ENCODE results near the gene ATP9B.
"Not testable (repeated sequence)": the region's sequence is repeated elsewhere in the genome, so short reads cannot be mapped to it uniquely, and the experiment has no call there.

ATP9B gene

DNA sequence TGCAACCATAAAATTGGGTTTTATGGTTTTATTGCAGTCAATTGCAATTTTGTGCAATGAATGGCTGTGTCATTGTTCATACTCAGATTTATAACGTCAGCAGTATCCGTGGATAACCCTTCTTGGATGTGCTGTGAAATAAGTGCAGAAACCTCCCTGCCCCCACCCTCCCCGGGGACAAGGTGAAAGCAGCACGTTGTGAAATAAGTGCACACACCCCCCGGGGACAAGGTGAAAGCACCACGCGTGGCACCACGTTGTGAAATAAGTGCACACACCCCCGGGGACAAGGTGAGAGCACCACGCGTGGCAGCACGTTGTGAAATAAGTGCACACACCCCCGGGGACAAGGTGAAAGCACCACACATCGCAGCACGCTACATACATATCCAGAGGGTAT lies 232.9 kb downstream of the ATP9B start:
- DNase-seq: no peak

DNA sequence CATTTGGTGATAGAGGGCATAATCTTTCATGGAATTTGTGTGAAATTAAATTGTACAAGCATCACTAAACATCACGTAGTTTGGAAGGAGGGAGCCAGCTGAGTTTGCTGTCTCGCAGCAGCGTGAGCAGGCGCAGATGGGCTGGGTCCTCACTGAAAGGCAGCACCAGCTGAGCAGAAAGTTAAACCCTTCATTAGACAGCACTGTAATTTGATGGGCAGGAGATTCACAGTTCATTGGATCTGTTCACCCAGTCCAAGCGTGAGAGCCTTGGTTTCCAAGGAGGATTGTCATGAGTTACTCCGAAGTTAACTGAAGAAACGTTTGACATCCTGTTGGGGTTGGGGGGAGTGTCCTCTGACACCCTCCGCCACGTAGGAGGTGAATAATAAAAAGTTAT lies 236.7 kb downstream of the ATP9B start:
- DNase-seq: no peak

DNA sequence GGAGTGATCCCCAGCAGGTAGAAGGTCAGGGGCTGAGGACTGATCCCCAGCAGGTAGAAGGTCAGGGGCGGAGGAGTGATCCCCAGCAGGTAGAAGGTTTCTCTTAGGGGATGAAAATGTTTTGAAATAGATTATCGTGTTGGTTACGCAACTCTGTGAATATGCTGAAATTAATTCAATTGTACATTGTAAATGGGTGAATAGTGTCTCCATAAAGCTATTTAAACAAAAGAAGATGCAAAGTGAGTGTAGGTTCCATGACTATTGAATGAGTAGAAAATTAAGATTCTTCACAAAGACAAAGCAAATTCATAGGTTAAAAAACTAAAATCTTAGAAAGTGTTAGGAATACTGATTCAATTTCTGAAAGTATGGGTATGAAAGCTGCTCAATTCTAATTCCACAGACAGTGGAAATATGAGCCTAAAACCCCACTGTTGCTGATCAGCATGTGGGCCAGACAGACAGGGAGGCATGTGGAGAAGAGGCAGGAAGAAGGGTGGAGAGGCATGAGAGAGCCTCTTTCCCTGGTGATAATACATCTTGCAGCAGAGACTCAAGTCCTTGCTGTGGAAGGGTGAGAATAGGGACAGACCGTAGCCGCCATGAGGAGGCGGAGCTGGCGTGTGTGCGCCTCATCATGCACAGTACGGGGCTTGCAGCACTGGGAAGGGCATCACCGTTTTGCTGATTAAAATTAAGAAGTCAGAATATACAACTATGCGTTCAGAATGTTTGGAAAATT lies 240.6 kb downstream of the ATP9B start:
- DNase-seq: no peak

DNA sequence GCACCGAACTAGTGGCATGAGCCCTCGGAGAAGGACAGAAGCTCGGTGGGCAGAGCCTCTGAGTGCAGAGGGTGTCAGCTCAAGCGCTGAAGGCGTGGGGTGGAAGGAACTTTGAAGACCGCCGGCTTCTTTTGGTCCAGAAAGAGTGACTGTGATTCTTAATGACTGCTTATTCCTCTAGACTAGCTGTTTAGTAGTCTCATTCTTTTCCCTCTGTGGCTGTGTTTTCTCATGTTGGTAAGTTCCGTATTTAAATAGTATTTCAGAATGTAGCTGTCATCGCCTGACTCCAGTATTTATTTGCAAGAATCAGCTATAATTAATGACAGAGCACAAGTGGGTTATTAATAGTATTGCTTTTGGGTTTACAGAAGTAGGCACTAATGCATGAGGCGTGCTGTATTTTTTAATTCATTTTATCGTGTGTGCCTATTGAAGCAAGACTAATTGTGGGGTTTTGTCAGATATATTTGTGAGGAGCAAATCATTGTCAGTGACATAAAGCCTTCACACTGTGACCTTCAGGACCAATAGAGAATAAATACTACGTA lies 245.7 kb downstream of the ATP9B start:
- DNase-seq: no peak

DNA sequence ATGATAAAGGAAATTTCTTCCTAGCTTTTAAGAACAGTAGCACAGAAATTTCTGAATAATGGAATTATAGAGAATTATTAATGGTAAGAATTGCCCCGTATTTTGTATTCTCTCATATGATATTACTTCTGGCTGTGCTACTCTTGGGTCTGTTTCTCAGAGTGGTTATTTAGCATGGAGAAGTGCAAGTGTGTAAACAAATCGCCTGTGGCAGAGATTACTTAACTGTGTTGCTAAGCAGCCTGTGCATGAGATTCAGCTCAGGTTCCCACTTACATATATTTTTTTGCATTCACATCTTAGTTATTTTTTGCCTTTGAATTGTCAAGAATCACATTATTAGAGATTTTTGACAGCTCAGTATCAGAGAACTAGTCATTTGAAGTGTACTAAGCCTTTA lies 246.4 kb downstream of the ATP9B start:
- DNase-seq: no peak

DNA sequence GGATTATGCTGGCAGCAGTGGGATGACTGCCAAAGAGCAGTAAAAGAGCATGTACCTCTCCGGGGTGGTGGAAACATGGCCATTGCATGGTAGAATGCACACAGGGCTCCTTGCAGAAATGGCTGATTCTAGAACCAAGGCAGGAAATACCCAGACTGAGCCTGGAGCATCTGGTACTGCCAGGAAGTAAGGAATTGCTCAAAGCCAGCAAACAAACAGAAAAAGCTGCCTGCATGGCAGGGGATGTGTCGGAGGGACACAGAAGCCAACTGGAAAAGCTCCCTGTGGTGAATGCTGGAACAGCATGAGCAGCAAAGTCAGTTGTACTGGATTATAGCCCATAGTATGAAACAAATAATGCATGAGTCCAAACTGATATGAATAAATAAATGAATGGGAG lies 248.5 kb downstream of the ATP9B start:
- no peak for DNase-seq

DNA sequence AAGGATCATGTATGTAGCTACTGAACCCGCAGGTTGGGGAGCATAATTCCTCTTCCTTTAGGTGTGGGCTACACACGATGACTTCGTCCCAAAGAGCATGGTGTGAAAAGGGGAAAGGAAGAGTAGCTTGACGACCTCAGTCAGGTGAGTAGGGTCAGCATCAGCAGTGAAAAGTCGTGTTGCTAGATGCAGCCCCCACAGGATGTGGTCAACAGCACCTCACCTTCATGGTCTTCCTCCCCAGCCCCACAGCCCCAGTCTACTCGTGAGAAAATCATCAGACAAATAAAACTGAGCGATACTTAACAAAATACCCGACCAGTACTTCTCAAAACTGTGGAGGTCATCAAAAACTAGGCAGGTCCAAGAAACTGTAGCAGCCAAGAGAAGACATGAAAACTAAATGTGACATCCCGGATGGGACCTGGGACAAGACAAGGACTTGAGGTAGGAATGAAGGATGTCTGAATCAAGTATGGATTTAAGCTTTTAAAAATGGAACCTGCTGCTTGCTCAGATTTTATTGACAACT lies 249.0 kb downstream of the ATP9B start:
- DNase-seq: no peak

DNA sequence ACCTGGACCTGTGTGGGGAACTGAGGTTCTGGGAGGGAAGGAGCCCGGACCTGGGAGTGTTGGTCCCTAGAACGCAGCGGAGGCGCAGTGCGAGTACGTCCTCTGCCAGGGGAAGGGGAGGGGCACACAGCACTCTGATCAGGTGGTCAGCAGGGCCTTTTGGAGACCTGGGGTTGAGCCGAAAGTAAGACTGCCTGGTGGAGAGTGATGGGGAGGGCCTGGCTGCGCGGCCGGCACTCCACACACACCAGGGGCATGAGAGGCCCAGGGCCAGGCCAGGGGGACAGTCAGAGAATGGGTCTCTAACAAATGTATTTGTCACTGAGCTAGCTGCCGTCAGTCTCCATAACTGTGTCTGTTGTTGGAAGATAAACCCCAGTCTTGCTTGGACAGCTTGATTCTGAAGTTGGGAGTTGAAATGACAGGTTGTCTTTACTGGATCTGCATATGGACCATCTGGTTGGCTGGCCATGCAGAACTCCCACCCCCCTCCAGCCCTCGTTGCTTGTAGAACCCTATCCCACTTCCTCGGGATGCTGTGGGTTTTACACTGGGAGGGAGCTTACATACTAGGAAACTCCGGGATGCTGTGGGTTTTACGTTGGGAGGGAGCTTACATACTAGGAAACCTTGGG lies 251.1 kb downstream of the ATP9B start:
- DNase-seq: no peak

DNA sequence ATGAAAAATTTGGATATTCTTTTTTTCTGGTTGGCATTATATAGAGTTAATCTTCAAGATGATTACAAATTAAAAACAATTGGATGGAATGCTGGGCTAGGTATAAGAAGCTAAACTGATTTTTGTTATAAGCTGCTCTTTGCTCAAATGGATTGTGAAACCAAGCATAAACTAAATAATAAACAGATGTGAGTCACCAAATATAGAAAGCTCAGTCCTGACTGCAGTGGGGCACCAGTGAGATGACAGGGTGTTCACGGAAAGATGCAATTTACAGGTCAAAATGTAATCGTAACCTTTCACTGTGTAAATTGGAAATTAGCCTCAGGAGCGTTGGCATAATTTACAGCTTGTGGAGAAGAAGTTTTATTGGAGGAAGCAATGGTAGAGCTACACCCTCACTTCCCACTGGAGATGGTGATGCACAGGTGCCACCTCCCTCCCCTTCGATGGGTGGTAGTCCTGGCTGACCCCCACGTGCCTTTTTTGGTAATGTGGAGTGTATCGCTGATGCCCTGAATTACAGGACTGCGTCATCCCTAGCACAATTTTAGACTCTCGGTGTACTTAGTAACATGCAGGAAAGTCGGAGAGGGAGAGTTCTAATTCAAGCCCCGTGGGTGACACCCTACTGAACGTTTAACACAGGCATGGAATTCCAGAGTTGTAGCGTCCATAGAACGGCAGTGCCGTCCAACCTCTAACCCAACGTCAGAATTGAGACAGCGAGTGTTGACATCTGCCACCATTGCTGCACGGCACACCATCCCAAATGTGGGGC lies 252.6 kb downstream of the ATP9B start:
- DNase-seq: no peak

DNA sequence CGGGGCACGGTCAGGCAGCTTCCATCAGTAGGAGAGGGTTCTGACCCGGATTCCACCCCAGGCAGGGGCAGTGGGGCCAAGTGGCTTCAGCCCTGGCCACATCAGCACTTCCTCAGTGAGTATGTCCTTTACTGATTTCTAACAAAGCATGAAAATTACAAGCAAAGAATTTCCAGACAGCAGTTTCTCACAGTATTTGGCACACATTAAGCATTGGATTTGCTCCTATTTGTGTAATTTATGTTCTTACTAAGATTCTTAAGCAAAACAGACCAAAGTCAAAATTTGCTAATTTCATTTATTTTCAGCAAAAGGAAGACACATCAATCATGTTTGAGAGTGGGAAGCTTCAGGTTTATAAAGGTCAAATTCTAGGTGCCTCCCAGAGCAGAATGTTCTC lies 253.2 kb downstream of the ATP9B start:
- no peak for DNase-seq

DNA sequence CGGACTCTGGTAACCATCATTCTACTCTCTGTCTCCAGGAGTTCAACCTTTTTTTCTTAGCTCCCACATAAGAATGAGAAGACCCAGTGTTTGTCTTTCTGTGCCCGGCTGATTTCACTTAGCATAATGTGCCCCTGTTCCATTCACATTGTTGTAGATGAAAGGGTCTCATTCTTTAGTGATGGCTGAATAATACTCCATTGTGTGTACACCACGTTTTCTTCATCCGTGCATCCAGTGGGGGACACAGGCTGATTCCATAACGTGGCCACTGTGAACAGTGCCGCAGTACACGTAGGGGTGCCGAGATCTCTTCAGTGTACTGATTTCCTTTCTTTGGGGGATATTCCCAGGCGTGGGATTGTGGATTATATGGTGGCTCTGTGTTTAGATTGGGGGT lies 254.3 kb downstream of the ATP9B start:
- no peak for DNase-seq

DNA sequence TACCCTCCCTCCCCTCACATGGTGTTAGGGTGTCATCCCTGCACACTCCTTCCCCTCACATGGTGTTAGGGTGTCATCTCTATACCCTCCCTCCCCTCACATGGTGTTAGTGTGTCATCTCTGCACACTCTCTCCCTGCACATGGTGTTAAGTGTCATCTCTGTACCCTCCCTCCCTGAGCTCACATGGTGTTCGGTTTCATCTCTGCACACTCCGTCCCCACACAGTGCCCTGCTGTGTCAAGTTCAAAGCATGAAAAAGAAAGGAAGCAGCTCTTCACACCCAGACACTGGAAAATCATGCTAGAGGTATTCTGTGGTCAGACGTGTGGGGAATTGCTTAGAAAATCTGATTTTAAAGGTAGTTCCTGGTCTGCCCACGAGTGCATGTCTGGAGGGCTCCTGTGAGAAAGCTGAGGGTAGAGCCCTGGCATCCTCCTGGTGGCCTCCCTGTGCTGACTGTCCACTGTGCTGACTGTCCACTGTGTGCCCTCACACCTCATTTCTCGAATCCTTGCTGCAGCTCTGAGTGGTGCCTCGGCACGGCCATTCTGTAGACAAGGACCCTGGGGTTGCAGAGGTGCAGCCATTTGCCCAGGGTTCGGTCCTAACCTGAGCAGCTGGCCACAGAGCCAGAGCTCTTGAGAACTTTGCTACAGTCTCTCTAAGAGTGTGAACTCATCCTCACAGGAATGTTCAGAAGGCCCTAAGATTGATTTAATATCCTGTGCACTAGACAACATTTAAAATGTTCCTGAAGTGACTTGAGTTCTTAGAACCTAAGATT lies 257.4 kb downstream of the ATP9B start:
- no peak for DNase-seq

DNA sequence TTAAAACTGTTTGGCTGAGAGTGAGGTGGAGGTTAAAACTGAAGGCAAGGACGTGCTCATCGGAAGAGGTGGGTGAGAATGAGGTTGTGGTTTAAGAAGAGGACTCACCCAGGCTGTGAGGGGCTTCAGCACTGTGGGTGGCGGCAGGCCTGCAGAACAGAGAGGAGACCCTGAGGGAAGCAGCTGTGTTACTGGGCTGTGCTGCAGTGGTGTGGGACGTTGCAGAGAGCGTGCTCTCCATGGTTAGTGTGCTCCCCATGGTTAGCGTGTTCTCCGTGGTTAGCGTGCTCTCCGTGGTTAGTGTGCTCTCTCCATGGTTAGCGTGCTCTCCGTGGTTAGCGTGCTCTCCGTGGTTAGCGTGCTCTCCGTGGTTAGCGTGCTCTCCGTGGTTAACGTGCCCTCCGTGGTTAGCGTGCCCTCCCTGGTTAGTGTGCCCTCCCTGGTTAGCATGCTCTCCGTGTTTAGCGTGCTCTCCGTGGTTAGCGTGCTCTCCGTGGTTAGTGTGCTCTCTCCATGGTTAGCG lies 258.1 kb downstream of the ATP9B start:
- DNase-seq: no peak

DNA sequence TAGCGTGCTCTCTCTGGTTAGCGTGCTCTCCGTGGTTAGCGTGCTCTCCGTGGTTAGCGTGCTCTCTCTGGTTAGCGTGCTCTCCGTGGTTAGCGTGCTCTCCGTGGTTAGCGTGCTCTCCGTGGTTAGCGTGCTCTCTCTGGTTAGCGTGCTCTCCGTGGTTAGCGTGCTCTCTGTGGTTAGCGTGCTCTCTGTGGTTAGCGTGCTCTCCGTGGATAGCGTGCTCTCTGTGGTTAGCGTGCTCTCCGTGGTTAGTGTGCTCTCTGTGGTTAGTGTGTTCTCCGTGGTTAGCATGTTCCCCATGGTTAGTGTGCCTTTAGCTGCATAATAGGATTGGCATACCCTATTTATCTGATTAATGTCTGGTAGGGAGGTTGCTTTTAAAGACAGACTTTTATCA lies 258.7 kb downstream of the ATP9B start:
- DNase-seq: not testable (repeated sequence)

DNA sequence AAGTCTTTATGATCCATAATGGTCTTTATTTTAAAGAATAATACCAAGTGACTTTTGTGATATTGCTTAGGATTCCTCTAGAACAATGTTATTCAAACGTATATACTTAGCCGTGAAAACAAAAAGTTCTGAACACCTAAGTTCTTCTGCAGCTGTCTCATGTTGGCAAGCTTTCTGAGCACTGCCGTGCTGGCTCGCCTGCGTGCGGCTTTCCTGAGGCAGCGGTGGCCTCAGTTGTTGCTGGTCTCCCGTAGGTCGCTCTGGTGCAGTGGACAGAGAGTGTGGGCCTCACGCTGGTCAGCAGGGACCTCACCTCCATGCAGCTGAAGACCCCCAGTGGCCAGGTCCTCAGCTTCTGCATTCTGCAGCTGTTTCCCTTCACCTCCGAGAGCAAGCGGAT lies 259.7 kb downstream of the ATP9B start:
- DNase-seq: no peak

DNA sequence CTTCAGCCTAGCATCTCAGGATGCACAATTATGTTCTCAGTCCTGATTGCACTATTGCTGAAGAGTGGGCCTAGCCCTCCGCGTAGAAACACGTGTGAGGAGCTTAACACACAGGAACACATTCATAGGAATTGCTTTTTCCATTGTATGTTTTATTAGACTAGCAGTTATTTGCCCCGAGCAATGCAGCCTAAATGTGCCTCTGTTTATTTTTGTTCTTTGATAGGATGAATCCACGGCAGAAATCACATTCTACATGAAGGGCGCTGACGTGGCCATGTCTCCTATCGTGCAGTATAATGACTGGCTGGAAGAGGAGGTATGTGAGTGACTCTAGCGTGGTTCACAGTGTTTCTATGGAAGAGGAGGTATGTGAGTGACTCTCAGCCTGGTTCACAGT lies 260.6 kb downstream of the ATP9B start:
- DNase-seq: no peak

DNA sequence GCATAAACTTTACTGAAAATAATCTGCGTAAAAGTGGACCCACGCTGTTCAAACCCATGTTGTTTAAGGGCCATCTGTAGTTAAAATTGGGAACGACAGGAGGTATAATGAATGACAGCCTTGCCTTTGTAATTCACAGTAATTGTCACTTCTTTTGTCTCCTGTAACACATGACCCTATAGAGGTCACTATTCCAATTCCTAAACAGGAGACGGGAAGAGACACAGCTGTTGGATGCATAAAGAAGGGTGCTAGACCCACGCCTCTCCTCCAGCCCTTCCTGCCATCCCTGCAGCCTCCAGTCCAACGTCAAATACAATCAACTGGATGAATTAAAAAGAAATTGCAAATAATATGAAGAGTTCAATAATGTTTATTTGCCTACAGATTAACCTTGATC lies 263.5 kb downstream of the ATP9B start:
- DNase-seq: no peak

DNA sequence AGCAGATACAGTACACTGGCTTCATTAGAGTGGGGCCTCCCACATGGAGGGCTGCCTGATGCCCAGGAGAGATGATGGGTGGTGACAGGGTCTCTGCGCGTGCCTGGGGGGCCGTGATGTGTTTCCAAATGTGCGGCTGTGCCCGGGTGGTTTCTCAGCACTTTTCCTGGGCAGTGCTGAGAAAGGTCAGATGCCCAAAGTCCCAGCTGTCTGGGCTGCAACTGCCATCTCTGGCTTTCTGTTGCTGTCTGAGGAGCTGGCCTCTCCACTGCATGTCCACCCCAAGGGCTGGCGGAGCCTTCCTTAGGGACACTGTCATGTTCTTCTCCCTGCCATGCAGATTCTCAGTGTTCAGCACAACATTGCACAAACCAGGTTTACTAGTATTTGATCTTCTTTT lies 263.9 kb downstream of the ATP9B start:
- DNase-seq: no peak

DNA sequence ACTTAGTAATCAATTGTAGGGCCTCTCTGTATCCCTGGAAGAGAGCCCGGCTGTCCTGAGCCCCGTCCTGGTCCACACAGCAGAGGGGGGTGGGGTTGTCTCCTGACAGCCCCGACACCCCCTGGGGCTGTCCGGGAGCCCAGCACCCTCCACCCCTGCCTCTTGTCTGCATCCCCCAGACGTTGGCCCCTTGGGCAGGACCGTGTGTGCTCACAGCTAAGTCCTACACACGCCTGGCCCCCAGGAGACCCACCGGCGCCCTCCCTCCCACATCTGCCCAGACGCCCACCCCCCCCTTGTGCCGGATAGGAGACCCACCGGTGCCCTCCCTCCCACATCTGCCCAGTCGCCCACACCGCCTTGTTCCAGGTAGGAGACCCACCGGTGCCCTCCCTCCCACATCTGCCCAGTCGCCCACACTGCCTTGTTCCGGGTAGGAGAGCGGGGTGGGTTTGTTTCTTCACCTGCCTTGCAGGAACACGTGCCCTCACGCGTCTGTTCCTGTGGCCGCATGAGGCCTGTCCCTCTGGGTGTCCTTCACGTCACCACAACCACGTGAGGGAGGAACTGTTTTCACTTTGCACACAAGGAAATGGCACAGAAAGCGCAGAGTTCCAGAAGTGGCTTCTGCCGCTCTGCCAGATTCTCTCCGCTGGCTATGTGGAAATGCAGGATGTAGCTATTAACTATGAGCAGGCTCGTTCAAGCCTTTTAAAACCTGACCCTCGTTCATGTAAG lies 265.5 kb downstream of the ATP9B start:
- DNase-seq: no peak

DNA sequence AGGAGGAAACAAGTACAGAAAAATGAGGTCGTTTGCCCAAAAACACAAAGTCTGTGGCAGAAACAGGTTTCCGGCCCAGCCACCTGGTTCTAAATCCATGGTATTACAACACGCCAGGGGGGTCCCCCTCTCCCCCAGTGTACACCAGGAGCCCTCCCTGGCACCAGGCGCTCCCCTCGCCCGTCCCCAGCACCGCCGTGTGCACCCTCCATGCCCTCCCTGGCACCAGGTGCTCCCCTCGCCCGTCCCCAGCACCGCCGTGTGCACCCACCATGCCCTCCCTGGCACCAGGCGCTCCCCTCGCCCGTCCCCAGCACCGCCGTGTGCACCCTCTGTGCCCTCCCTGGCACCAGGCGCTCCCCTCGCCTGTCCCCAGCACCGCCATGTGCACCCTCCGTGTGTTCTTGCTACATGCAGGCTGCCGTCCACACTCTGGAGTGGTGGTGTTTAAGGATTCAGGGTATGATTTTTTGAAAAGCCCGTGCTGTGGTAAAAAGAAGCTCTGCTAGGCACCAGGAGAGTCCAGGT lies 266.7 kb downstream of the ATP9B start:
- no peak for DNase-seq

DNA sequence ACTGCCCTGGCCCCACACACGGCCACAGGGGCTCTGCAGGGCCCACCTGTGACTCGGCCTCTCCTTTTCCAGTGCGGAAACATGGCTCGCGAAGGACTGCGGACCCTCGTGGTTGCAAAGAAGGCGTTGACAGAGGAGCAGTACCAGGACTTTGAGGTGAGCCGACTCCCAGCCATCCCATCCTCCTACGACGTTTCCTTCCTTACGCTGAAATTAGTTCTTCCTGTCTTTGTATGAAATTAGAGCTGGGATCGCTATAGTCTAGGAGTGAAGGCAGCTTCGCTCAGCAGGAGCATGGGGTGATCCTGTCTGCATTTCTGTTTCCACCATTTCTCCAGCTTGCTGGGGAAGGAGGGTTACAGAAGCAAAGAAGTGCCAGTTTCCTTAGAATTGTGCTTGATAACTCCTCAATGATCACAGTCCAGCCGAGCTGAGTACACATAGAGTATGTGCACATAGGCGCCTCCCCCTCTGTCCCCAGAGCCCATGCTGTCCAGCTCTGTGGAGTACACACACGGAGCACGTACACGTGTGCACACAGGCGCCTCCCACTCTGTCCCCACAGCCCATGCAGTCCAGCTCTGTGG lies 267.5 kb downstream of the ATP9B start:
- no peak for DNase-seq
